Coronary artery (tissue), 2 donors: Measurements from ENCODE around the gene APOL2.
"Not testable (repeated sequence)": the region's sequence is repeated elsewhere in the genome, so short reads cannot be mapped to it uniquely, and the experiment has no call there.

Experiments
- DNase-seq: peaks from one replicate; pipeline ENCODE4 v3.0.0-alpha.2; 2017; ENCODE audit warnings: low spot score
- H3K27ac ChIP-seq, 2 donors: fragments of 200-600 bp; sonication (generic); one replicate each; pipeline ENCODE4 v1.5.1; 2016 to 2019
- H3K4me3 ChIP-seq: fragments of 200-600 bp; sonication (generic); 2 replicates; pipeline ENCODE4 v1.5.1; 2016; ENCODE audit warnings: mild to moderate bottlenecking, moderate library complexity
- TF ChIP-seq, protein P1 (sequence below): fragments of 200-600 bp; sonication (generic); IDR thresholded peaks from one replicate; pipeline ENCODE4 v1.5.1; 2019; ENCODE audit warnings: antibody characterized with exemption

APOL2 gene

DNA sequence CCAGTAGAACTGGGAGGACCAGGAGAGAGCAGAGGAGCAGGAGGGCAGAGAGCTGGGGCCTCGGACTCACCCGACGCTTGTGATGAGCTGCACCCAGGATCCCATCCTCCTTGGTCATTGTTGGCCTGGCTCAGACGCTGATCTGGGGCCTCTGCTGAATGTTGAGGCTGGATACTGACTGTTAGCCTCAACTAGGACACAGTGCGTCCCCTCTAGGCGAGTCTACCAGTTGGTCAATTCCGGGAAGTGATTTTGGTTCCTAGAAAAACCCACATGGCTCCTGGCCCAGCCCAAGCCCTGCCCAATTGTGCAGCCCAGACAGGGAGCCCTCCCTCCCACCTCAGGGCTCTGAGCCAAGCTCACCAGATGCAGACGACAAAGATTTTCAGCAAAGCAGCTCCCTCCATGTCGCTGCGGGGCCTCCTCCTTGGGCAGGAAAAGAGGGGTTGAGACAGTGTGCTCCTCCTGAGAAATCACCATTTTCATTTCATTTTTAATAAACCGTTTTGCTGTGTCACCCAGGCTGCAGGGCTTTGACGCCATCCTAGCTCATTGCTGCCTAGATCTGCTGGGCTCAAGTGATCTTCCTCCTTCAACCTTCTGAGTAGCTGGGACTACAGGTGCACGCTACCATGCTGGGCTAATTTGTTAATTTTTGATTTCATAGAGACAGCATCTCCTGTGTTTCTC lies 37.6 kb downstream of the APOL2 start, which contains the start of gene APOL4:
TSS of gene APOL4 (minus strand) at position 180 of the 690 bp plus-strand sequence. CDS start at position 105, 75 bp downstream.
- Histone ChIP-seq H3K27ac (no peak within 1 kb of the TSS), H3K4me3 (no peak within 1 kb of the TSS)
- no peak for DNase-seq
- TF ChIP-seq, protein P1, sequence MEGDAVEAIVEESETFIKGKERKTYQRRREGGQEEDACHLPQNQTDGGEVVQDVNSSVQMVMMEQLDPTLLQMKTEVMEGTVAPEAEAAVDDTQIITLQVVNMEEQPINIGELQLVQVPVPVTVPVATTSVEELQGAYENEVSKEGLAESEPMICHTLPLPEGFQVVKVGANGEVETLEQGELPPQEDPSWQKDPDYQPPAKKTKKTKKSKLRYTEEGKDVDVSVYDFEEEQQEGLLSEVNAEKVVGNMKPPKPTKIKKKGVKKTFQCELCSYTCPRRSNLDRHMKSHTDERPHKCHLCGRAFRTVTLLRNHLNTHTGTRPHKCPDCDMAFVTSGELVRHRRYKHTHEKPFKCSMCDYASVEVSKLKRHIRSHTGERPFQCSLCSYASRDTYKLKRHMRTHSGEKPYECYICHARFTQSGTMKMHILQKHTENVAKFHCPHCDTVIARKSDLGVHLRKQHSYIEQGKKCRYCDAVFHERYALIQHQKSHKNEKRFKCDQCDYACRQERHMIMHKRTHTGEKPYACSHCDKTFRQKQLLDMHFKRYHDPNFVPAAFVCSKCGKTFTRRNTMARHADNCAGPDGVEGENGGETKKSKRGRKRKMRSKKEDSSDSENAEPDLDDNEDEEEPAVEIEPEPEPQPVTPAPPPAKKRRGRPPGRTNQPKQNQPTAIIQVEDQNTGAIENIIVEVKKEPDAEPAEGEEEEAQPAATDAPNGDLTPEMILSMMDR: no peak

DNA sequence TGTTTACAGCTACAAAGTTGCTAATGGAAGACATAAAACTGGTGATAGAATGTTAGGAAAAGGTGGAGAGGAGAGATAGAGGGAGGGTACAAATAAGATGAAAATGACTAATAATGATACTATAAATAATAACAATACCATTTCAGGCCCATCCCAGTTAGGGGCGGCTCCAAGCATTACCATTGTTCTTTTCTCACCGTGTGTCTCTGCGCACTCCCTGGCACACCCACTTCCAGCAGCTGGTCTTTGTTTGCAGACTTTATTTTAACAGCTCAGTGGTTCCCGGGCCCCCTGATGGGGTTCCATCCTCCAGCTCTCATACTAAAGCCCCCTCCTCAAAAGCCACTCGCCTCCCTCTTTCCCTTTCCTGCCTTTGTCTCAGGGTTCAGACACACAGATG lies 38.3 kb downstream of the APOL2 start:
- DNase-seq, H3K4me3 ChIP-seq, H3K27ac ChIP-seq: not testable (repeated sequence)

DNA sequence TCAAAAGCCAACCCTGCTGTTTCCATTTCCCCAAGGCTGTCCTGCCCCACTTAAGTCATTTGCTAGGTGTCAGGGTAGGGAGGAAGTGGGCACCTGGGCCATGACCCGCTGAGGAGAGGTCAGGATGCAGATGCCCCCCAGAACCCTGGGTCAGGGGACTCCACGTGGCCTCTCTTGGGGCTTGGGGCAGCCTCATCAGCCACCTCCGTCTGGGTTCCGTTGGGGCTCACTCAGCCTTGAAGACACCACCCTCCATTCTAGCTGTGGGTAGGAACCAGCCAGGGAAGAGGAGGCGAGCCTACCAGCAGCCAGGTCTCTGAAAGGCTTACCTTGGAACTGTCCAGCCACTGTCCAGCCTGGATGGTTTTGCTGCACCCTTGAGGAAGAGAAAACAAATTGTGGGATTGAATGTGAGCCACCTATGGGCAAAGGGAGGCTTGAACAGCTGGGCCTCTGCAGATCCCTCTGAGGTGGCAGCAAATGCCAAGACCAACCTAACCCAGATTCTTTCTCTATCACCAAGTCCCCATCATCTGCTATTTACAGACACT lies 40.3 kb downstream of the APOL2 start:
- TF ChIP-seq, protein P1: no peak
- no peak overlapping the region for H3K4me3 ChIP-seq
- no peak overlapping the region for H3K27ac ChIP-seq
- DNase-seq: peak; percentile 59

DNA sequence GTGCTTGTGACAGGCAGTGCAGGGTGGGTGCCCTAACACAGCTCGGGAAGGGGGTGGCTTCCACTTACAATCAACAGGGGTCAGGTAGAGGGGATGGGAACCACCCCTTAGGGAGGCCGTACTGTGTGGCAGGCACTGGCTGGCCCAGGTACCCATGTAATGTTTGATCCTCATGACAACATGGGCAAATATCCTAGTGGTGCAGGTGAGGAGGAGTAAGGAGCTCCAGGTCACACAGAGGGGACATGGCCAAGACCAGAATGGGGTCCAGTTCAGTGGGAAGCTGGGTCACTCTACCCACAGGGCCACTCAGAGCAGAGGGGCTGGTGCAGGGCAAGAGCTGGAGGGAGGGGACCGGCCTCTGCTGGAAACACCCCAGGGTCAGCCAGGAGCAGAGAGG lies 40.8 kb downstream of the APOL2 start:
- Histone ChIP-seq H3K4me3 (no peak overlapping the region), H3K27ac (peak overlapping the region in 1 of 2 donors; percentile 16)
- DNase-seq: peak; percentile 62
- TF ChIP-seq, protein P1: no peak

DNA sequence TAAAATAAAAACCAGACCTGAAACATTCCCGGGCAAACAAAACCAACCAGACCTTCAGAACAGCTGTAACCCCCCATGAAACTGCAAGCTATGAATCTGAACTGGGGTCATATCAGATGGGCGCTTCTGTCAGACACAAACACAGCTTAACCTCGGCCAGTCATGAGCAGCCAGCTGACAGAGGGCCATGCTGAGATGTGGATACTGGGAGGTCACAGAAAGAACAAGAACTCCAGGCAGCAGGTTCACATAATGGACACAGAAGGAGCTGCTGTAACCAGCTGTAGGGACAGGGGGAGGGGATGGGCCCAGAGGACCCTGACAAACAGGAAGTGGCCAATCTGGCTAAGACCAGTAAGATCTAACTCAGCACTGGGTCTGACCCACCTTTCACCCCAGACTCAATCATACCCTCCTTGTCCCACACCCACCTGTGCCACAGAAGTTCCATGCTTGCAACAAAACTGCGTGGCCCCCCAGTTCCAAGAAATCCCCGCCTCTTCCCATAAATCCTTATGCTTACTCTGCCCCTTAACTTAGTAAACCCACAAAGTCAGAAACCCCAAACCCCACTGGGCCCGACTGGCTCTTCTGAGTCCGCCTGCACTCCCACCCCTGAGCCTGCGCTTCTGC lies 41.7 kb downstream of the APOL2 start:
- TF ChIP-seq, protein P1: no peak
- peak overlapping the region in 1 of 2 donors; percentile 74 for H3K27ac ChIP-seq

DNA sequence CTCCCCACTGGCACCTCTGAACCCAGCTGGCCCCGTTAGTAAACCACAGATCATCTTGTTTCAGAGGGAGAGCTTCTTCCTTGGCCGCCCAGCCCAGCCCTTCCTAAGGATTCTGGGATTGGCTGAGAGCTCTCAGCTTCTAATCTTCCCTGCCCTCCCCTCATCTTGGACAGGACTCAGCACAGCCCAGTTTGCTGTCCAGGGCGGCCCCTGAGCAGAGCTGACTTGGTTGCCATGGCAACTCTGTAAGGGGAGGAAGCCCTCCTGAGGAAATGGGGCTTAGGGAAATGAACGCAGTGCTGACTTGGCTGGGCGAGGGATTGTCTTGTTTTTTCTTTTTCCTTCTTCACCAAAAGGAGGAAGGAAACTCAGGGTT lies 42.3 kb downstream of the APOL2 start:
- H3K27ac ChIP-seq: peak overlapping the region in 1 of 2 donors; percentile 74
- DNase-seq: peak; percentile 76
- H3K4me3 ChIP-seq: no peak overlapping the region
- TF ChIP-seq, protein P1: no peak

More for the DNA sequence above, 41.7 kb downstream of the APOL2 start:
- peak; percentile 73 for DNase-seq
- H3K4me3 ChIP-seq: no peak overlapping the region

DNA sequence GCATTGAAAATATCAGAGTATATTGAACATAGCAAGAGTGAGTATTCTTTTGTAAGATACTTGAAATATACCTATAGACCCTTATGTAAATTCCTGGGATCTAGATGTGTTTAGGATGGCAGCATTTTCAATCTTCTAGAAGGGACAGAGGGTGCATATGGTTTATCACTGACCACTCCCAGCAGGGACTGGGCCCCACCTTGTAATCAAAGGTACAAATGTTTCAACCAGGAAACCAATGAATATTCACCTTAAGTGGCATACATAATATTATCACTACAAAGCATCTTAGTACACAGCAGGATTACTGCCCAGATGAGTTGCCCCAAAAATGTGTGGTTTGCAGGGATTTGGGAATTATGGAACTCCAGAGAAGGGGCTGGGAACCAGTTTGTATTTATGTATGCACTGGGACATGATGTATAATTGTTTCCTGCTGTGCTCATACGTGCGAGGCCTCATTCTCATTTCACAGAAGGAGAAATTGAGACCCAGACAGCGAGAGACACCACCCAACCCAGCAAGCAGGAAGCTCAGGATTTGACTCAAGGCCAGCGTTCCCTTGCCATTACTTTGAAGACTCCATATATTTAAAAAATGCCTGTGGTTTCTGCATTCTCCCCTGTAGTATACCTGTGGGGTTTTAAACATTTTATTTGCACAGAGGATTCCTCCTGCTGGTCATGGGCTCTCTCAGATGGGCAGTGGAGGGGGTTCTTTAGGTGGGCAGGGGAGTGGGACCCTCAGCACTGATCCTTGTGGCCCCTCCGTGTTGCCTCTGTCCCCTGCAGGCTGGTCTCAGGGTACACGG lies 42.9 kb downstream of the APOL2 start:
- TF ChIP-seq, protein P1: no peak
- H3K4me3 ChIP-seq: no peak overlapping the region
- H3K27ac ChIP-seq: peak overlapping the region in 1 of 2 donors; percentile 74
- DNase-seq: no peak
